Tibial nerve (tissue), 4 donors: ENCODE data around the gene REX1BD.

ENCODE experiments used
- EP300 ChIP-seq, 2 donors: sonication (generic); formaldehyde crosslinking; IDR thresholded peaks; one replicate each; pipeline ENCODE4 v1.6.1; 2017; ENCODE audit warnings: antibody characterized with exemption in 2 of 2, mild to moderate bottlenecking in 1 of 2
- POLR2A ChIP-seq, 2 donors: fragments of 450-650 bp; IDR thresholded peaks; one replicate each; pipeline ENCODE4 v1.6.1; 2017; ENCODE audit warnings: antibody characterized with exemption in 2 of 2, mild to moderate bottlenecking in 2 of 2, moderate library complexity in 2 of 2
- TF ChIP-seq, protein P1 (sequence below), 5 experiments: fragments of 200-600 bp in 3 of 5; fragments of 450-650 bp in 2 of 5; sonication (generic) in 3 of 5; IDR thresholded peaks; one replicate each; pipeline ENCODE4 v1.5.1; 2016 to 2019; ENCODE audit warnings: antibody characterized with exemption in 5 of 5, mild to moderate bottlenecking in 3 of 5, moderate library complexity in 2 of 5

DNA sequence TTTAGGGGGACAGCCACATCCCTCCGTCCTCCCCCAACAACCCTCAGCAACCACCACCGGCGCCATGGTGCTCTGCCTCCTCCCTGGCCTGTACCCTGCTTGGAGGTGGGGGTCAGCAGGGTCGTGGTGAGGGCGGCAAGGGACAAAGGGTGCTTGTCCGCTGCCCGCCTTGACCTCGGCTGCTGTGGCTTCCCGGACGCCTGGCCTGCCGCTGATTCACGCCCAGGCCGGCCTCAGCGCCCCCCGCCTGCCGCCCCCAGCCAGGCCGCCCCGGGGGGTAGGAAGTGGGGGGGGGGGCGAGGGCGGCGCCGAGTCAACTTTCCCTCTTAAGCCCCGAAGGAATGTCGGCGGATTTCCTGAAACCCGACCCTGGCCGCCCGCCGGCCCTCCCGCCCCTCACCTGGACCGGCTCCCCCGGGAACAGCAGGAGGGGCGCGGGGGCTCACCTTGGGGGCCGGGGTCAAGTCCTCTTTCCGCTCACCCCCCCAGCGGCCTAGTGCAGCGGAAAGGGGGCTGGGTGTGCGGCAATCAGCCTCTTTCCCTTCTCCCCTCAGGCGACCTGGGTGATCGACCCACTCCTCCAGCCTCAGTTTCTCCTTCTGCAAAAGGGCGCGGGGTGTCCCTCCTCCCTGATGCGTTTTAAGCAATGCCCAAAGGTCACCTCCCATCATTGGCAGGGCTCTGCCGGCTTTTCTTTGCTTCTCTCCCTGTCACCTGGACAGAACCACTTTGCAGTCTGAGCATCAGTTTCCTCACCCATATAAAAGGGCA lies 22.1 kb downstream of the REX1BD start:
- TF ChIP-seq, protein P1, sequence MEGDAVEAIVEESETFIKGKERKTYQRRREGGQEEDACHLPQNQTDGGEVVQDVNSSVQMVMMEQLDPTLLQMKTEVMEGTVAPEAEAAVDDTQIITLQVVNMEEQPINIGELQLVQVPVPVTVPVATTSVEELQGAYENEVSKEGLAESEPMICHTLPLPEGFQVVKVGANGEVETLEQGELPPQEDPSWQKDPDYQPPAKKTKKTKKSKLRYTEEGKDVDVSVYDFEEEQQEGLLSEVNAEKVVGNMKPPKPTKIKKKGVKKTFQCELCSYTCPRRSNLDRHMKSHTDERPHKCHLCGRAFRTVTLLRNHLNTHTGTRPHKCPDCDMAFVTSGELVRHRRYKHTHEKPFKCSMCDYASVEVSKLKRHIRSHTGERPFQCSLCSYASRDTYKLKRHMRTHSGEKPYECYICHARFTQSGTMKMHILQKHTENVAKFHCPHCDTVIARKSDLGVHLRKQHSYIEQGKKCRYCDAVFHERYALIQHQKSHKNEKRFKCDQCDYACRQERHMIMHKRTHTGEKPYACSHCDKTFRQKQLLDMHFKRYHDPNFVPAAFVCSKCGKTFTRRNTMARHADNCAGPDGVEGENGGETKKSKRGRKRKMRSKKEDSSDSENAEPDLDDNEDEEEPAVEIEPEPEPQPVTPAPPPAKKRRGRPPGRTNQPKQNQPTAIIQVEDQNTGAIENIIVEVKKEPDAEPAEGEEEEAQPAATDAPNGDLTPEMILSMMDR (IDR thresholded peaks at IDR 0.05) = no peak
- TF ChIP-seq POLR2A (IDR thresholded peaks at IDR 0.05) (no peak), EP300 (IDR thresholded peaks at IDR 0.05) (no peak)
